GM11168 (cell line): ENCODE data around the gene FNDC3B.

ENCODE experiments used
- in situ Hi-C: fragments of 300-500 bp; cut with MboI; formaldehyde crosslinking; loops from one replicate; pipeline ENCODE4 v1.12.0; 2022; ENCODE audit warnings: low sequenced_read_pairs; ENCODE audit not compliant: unreplicated experiment

Gene FNDC3B

DNA sequence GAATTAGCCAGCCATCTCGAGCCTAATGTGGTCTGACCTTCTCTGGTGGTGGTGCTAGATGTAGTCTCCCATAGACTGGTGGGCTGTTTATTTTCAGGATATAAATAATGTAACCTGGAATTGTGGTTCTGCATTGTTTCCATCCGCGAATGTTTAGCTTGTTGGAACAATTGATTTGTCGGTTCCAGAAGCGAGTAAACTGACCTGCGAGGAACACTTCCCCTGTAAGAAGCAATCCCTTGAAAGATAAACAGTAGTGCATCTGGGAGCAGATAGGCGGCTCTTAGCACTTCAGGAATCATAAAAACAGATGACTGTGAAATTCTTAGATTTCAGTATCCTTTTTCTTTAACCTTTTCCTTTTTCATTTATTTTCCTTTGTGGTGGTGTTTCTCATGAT lies 251.1 kb downstream of the FNDC3B start:
- in situ Hi-C loops = no loop called here

DNA sequence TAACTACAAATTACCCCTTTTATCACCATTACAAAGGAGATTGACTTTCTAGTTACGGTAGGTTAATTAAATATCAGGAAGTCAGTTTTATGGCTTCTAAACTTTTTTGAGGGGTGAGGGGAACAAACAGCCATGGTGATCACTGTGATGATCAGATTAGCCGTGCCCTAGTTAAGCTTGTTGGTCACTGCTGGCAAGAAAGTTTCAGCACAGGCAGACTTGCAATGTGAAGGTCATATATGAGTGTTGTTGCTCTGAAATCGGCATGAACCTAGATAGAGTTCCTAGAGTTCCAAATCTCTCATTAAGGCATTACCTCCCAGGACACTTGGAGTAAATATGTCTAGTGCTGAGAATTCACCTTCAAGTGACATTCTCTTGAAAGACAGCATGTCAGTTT lies 252.3 kb downstream of the FNDC3B start:
- in situ Hi-C loops = no loop called here

DNA sequence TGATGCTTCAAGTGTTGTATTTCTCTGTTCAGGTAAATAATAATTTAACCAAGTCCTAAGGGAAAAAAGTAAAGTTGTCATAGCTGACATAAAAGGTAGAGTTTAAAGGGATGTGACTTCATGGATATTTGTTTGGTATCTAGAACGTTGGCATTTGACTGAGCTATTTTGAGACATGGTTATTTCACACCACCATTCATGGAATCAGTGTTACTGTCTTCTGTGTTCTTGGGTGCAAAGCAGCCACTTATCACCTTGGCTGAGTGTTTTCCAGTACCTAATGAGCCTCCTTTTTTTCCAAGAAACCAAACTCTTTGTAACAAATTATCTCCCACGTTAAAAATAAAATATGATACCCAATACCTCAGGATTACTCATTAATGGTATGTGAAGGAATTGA lies 253.0 kb downstream of the FNDC3B start:
- in situ Hi-C loops = no loop called here

DNA sequence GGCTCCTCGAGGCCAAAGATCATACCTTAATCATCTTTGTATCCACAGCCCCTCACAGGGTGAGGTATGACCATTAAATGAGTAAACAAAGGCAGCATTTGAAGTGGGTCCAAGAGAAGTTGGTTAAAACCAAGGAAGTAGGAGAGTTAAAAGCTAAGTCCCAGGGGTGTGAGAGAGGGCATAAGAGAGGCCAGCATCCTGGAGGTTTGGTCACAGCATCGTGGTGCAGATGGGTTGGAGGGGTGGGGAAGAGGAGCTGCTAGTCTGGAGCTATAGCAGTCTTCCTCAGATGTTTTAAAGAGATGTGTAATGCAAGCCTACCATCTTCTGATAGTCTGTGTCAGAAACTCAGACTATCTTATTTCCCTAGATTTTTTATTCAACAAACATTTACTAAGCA lies 253.7 kb downstream of the FNDC3B start:
- in situ Hi-C loops = no loop called here

DNA sequence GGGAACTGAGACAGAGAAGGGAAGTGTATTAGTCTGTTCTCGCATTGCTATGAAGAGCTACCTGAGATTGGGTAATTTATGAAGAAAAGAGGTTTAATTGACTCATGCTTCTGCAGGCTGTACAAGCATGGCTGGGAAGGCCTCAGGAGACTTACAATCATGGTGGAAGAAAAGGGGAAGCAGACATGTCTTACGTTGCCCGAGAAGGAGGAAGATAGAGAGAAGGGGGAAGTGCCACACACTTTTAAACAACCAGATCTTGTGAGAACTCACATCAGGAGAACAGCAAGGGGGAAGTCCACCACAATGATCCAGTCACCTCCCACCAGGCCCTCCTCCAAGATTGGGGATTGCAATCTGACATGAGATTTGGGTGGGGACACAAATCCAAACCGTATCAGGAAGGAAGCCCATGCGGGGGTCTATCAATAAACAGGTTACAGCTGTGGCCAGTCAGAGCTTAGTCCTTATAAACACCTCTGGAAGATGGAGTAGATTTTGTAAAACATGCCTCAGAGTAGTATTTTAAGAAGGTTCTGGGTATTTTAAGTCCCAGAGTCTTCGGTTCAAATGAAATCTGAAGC lies 254.9 kb downstream of the FNDC3B start:
- in situ Hi-C loops = no loop called here

DNA sequence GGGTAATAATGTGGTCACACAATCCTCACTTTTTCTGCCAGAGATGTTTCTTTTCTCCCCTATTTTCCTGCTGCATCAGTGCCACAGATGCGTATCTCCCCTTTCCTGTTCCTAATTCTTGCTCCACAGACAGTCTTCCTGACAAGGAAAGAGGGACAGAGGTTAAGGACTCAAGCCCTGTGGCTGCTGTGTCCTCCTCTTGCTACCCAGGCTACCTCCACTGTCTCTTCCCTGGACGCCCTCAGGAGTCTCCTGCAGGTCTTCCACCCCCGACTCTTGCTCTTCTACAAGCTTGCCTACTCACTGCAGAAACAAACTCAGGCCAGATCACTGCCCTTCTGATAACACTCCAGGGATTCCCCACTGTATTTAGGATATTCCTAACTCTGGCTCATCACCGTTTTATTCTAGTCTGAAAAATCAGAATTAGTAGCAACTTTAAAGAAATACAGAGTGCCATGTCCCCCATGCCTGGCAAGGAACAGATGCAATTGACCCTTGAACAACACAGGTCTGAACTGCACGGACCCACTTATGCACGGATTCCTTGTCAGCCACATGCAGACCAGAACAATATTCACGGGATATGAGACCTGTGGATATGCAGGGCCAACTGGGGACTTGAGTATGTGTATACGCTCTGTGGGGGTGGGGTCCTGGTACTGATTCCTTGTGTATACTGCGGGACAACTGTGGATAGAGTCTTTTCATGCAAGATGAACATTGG lies 257.0 kb downstream of the FNDC3B start:
- in situ Hi-C loops = no loop called here

DNA sequence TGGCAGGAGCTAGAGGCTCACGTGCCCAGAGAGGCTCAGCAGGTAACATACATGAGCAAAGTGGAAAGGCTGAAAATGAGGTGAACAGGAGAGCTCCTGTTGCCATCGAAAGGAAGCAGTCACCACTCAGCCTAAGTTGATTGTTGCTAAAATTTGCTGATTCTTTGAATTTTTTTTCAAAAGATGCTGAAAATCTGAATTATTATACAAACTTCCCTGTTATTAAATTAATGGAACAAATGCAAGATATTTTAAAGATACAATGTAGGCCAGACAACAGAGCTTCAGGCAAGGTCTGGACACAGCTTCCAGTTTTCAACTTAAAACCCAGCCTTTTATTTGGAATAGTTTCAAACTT lies 257.6 kb downstream of the FNDC3B start:
- in situ Hi-C loops = no loop called here

DNA sequence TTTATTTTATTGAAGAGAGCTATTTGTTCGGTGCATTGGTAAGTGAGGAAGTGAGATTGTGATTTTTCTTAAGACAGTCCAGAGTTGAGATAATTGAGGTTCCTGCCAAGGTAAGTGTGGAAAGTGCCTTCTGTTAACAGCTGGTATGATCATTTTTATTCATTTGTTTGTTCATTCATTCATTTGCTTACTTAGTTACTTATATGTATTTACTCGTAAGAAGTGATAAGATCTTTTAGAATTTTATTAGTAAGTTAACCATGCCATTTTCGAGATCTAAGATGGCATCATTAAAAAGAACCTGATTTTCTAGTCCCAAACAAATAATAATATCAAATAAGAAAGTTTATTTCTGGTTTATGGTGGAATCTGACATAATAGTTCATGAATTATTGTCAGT lies 258.9 kb downstream of the FNDC3B start:
- in situ Hi-C loops = no loop called here

DNA sequence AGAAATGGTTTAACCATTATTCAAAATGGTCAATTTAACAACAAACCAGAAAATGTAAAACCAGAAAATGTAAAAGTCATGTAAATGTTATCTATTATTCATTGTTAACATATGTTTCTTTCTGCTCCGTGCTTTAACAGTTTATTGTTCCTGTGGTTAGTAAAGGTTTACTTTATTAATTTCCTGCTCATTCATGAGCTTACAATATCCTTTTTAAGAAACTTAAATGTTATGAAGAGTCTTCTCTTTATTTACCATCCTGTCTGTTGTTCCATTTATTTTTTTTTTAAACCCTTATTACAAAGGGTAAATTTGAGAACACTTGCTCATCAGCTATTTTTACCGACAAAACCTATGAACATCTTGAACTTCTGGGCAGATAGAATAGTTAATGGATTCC lies 260.8 kb downstream of the FNDC3B start:
- in situ Hi-C loops = no loop called here

DNA sequence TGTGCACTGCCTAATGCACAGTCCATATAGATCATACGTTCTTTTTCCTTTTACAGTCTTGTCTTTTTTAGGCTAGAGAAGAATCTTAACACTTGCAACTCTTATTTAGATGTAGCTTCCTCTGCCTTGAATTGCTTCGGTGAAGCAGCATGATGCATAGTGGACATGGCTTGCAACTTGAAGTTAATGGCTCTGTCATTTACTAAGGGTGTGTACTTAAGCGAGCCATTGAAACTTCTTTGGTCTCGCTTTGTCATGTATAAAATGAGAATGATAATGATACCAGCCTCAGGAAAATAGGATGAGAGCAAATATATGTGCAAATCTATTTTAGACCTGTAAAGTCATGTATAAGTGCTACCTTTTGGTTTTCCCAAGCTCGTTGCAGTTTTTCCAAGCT lies 261.5 kb downstream of the FNDC3B start:
- in situ Hi-C loops = no loop called here

DNA sequence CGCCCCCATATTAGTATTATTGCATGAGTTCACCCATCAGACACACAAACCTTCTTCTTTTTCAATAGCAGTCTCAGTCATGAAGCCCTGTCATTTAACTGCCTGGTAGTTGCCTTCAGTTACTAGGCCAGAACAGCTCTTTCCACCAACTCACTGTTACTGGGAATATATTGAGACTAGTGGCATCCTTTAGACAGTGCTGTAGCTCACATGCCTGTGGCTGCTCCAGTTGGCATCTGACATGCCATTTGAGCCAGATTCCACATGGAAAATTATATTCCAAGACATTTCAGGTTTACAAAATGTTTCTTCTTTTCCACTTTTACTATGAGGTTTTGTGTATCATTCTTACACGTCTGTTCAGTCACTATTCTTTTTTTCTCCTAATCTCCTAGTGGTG lies 262.8 kb downstream of the FNDC3B start:
- in situ Hi-C loops = no loop called here

DNA sequence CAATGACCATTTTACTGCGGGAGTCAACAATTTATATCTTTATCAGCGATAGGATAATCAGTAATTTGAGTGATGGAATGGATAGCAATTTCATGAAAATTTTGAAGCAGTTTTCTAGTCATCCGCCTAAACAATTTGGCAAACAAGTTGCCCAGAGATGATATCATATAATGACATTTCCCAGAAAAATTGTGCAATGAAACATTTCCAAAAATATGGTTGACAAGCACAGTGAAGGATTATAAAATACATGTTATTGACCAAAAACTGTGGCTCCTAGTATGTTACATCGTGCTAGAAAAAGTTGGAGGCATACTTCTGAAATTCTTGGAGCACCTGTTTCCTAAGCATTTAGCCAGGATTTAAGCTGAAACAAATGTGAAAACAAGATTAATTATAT lies 263.8 kb downstream of the FNDC3B start:
- in situ Hi-C loops = no loop called here

DNA sequence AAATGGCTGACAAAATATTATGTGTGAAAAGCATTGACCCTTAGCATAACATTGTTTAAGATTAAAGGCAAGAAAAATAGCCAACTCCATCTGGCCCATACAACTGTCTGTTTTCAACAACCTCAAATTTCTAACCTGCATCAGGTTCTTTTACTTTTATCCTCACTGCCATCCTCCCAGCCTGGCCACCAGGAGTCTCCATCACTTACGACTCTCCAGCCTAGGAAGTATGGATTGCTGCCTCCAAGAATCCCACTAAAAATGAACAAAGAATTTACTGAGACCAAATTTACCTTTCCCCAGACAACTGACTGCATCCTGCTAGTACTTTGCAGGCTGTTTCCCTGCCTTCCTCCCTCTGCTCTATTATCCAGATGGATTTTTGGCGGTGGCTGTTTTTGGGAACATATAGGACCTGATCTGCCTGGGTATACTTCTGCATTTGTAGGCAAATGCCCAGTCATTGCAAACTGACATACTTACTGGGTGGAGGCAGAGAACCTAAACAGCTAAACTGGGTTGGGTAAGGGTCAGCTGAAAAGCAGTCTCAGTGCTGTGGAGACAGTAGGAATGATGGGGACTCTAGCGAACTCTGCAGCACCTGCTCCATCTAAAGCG lies 264.7 kb downstream of the FNDC3B start:
- in situ Hi-C loops = no loop called here

DNA sequence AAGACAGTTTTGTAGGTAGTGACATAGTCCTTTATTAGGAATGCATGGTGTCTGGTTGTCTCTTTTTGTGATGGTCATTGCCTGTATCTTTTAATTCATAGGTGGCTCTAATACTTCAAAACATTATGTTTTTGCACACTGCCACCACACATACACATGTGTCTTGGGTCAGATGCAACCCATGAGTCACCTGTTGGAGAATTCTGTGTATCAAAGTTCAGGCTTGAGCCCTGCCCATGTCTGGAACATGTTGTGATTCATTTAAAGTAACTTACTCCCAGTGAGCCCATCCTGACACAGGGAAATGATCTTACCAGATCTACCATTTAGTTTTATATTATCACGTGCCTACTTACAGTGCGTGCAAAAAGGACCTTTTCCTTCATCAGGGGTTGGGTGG lies 266.2 kb downstream of the FNDC3B start:
- in situ Hi-C loops = no loop called here

DNA sequence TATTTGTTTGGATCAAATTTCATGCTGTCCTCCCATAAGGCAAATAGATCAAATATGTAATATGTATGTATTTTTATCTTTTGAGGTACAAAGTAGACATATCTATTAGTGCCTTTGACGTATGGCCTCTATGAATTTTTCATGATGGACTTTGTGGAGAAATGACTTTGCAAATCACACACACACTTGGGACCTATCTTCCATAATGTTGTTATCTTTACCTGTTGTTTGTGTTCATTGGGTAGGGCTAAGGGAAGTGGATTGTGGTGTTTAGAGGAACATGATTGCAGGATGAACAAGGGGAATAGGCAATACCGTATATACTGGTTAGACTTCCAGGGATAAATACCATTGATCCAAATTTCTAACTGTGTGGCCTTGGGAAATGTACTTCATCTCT lies 266.6 kb downstream of the FNDC3B start:
- in situ Hi-C loops = no loop called here

DNA sequence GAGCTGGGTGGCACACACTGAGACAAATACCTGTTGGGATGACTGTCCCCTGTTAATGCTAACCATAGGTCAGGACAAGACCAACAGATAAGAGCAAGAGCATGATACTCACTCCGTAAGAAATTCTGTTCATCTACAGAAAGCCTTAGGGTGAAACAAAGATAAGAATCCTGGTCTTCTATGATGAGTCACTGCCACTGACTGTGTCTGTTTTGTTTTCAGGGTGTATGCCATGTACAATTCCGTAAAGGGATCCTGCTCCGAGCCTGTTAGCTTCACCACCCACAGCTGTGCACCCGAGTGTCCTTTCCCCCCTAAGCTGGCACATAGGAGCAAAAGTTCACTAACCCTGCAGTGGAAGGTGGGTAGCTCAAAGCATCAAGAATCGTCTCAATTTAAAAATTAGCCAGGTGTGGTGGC lies 267.8 kb downstream of the FNDC3B start:
- in situ Hi-C loops = no loop called here

DNA sequence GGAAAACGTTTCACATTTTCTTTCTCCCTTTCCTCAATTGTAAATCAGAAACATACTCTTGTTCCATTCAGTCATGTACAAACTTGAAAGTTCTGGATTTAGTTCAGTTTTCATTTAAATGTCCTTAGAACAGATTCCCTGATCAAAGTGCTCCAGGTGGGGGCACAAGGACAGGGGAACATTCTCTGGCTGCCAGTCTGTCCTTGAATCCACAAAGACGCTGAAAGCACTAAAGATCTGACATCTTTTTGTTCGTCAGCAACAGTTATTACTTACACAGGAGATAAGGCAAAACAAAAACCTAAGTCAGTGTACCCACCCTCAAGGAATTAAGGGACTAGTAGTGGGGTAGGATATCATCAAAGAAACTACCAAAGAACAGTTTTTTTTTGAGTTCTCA lies 269.7 kb downstream of the FNDC3B start:
- in situ Hi-C loops = no loop called here

DNA sequence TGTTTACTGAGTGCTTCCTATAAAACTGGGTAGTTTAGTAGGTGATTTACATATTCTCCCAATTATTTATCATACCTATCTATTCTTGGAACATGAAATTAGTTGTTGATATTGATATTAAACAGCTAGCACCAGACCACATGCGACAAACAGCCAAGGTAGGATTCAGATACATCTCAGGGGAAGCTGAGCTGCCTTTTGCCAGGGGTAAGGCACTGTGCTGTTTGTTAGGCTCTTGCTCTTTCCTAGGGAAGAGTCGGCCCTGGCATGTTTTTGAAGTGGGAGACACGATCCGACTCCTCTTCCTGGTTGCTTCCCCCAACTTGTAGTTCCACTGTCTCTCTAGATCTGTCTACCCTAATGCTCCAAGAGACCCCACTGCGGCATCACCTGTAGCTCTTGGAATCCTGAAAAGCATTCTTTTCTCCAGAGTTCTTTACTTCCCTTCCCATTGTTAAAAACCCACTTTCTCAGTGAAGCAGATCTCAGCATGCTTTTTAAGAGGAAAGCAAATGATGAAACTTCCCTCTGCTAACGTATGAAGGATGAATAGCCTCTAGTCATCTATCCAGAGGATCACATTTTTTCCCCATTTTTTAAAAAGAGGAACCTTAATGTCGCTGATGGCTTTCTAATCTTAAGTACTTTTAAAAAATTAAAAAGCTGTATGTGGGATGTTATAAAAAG lies 270.5 kb downstream of the FNDC3B start:
- in situ Hi-C loops = no loop called here

DNA sequence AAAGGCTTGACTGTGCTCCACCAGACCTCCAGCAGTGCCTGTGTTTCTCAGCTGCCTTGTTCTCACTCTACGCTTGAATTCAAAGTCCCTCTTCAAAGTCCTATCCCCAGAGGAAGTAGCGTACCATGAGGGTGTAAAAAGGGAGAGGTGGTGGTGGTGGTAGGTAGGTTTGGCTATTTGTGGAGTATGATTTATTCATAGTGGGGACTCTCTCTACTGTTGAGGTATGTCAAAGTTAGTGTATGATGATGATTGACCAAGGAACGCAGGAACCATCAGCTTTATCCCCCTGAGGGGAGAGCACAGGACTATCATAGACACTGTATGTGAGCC lies 271.0 kb downstream of the FNDC3B start:
- in situ Hi-C loops = no loop called here

DNA sequence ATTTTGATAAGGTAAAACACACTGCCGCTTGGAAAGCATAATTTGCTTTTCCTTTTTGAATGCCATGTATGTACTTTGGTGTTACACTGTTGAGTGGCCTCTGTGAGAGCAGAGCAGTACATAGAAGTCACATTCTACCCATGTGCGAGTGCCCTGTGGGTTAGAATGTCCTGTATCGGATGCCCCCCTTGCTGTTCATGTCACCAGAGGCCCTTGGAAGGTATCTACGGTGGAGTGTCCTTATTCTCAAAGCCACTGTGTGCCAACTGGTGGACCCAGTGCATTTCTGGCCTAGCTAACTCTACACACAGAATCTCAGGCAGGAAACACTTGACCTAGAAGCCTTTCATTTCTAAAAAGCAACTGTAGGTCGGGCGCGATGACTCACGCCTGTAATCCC lies 271.8 kb downstream of the FNDC3B start:
- in situ Hi-C loops = no loop called here

DNA sequence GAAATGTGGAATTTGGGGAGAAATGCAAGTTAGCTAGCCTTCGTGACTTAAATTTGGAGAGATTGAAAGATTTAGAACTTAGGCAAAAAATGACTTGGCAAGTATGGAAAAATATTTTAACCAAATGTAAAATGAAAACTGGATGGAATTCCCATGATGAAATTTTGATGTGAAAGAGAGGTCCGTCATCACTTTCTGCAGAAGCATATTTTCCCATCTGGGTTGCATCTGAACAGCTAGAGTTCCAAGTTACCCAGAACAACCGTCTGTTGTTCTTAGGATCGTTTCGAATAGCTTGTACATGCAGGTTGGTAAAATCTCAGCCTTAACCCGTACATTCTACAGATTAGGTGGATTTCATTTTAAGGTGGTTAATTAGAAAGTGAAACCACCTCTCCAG lies 272.6 kb downstream of the FNDC3B start:
- in situ Hi-C loops = no loop called here

DNA sequence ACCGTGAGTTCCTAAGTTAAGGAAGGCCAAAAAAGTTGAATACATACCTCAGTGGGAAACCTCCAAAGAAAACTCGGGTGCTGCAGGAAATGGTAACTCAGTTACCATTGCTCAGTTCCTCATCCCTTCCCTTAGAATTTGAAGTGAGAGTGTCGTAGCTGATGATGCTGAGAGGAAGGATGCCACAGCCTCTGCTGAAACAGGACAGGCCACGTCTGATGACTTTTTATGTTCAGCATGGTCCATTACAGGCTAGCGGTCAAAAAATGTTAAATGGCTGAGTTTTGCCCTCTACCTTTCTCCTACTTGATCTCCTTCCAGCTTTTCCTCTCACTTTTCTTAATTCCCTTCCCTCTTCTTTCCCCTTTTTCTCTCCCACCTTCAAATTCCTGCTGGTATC lies 273.3 kb downstream of the FNDC3B start:
- in situ Hi-C loops = no loop called here
